Measurements from ENCODE around the gene CLTA.

CLTA gene

GRCh38 chr9:36149197-36149596 lies 41.5 kb upstream of the CLTA start:
- Histone ChIP-seq H2BK120ac (ENCODE audit: low read depth, low read length) (no peak overlapping the region), H3K27me3 (ENCODE audit: insufficient read depth, low read length, poor library complexity) (no peaks in the 10 kb centered on the region), H3K36me3 (ENCODE audit: control insufficient read depth, insufficient read depth, low read length) (no peaks in the 10 kb centered on the region), H3K4me3 (ENCODE audit: low read length) (no peak overlapping the region), H2AK5ac (ENCODE audit: low read length) (no peak overlapping the region), H3K56ac (ENCODE audit: low read length) (no peak overlapping the region), H2BK15ac (replicated peaks; ENCODE audit: low read depth) (no peak overlapping the region), H3K27ac (ENCODE audit: low read depth, low read length) (no peak overlapping the region), H3K4me2 (ENCODE audit: low read length) (no peak overlapping the region), H3K4ac (ENCODE audit: low read depth, low read length) (no peak overlapping the region), H4K5ac (ENCODE audit: low read length) (no peak overlapping the region), H3K18ac (ENCODE audit: low read length) (no peak overlapping the region), H3K9ac (ENCODE audit: low read length) (no peak overlapping the region), H2BK5ac (ENCODE audit: low read length) (no peak overlapping the region), H3K79me1 (ENCODE audit: low read length) (no peaks in the 10 kb centered on the region), H4K8ac (ENCODE audit: low read depth, low read length) (no peak overlapping the region), H3K4me1 (ENCODE audit: control insufficient read depth, low read depth, low read length) (no peaks in the 10 kb centered on the region), H3K79me2 (ENCODE audit: control insufficient read depth, insufficient read depth, low read length) (no peaks in the 10 kb centered on the region), H3K23ac (ENCODE audit: low read length) (no peak overlapping the region)
- no CpG with 5 or more reads among the region's 4 CpGs for WGBS (ENCODE audit: extremely low coverage, insufficient coverage, low lambda C conversion rate)
- no peak for DNase-seq

GRCh38 chr9:36150574-36151315 lies 40.0 kb upstream of the CLTA start:
- Histone ChIP-seq H3K79me1 (ENCODE audit: low read length) (no peaks in the 10 kb centered on the region), H4K5ac (ENCODE audit: low read length) (no peak overlapping the region), H3K4ac (ENCODE audit: low read depth, low read length) (no peak overlapping the region), H3K36me3 (ENCODE audit: control insufficient read depth, insufficient read depth, low read length) (no peaks in the 10 kb centered on the region), H3K4me2 (ENCODE audit: low read length) (no peak overlapping the region), H2AK5ac (ENCODE audit: low read length) (no peak overlapping the region), H3K18ac (ENCODE audit: low read length) (no peak overlapping the region), H2BK120ac (ENCODE audit: low read depth, low read length) (no peak overlapping the region), H3K56ac (ENCODE audit: low read length) (no peak overlapping the region), H3K4me1 (ENCODE audit: control insufficient read depth, low read depth, low read length) (no peaks in the 10 kb centered on the region), H2BK15ac (replicated peaks; ENCODE audit: low read depth) (no peak overlapping the region), H3K27ac (ENCODE audit: low read depth, low read length) (no peak overlapping the region), H3K27me3 (ENCODE audit: insufficient read depth, low read length, poor library complexity) (no peaks in the 10 kb centered on the region), H3K9ac (ENCODE audit: low read length) (no peak overlapping the region), H3K23ac (ENCODE audit: low read length) (no peak overlapping the region), H4K8ac (ENCODE audit: low read depth, low read length) (no peak overlapping the region), H2BK5ac (ENCODE audit: low read length) (no peak overlapping the region), H3K79me2 (ENCODE audit: control insufficient read depth, insufficient read depth, low read length) (no peaks in the 10 kb centered on the region), H3K4me3 (ENCODE audit: low read length) (no peak overlapping the region)
- DNase-seq, result no peak
- WGBS (ENCODE audit: extremely low coverage, insufficient coverage, low lambda C conversion rate), result no CpG with 5 or more reads among the region's 4 CpGs

- no peaks in the 10 kb centered on the region for H3K79me2 ChIP-seq (ENCODE audit: control insufficient read depth, insufficient read depth, low read length)
- H3K56ac ChIP-seq (ENCODE audit: low read length), result peak overlapping the region; percentile 28
- no CpG with 5 or more reads among the region's 14 CpGs for WGBS (ENCODE audit: extremely low coverage, insufficient coverage, low lambda C conversion rate)
- no peaks in the 10 kb centered on the region for H3K36me3 ChIP-seq (ENCODE audit: control insufficient read depth, insufficient read depth, low read length)
- H3K23ac ChIP-seq (ENCODE audit: low read length), result no peak overlapping the region
- no peaks in the 10 kb centered on the region for H3K4me1 ChIP-seq (ENCODE audit: control insufficient read depth, low read depth, low read length)
- peak; percentile 57 for DNase-seq
- H3K27ac ChIP-seq (ENCODE audit: low read depth, low read length), result no peak overlapping the region
- no peak overlapping the region for H2BK5ac ChIP-seq (ENCODE audit: low read length)
- H3K9ac ChIP-seq (ENCODE audit: low read length), result no peak overlapping the region
- no peak overlapping the region for H3K18ac ChIP-seq (ENCODE audit: low read length)
- no peaks in the 10 kb centered on the region for H3K27me3 ChIP-seq (ENCODE audit: insufficient read depth, low read length, poor library complexity)
- H4K5ac ChIP-seq (ENCODE audit: low read length), result no peak overlapping the region
- H3K4ac ChIP-seq (ENCODE audit: low read depth, low read length), result no peak overlapping the region
- no peak overlapping the region for H3K4me3 ChIP-seq (ENCODE audit: low read length)
- H2AK5ac ChIP-seq (ENCODE audit: low read length), result no peak overlapping the region
- no peak overlapping the region for H4K8ac ChIP-seq (ENCODE audit: low read depth, low read length)
- no peak overlapping the region for H2BK15ac ChIP-seq (replicated peaks; ENCODE audit: low read depth)
- H3K4me2 ChIP-seq (ENCODE audit: low read length), result no peak overlapping the region
- H3K79me1 ChIP-seq (ENCODE audit: low read length), result no peaks in the 10 kb centered on the region
- H2BK120ac ChIP-seq (ENCODE audit: low read depth, low read length), result no peak overlapping the region
Observed at GRCh38 chr9:36151316-36152210, 39.2 kb upstream of the CLTA start.

DNA sequence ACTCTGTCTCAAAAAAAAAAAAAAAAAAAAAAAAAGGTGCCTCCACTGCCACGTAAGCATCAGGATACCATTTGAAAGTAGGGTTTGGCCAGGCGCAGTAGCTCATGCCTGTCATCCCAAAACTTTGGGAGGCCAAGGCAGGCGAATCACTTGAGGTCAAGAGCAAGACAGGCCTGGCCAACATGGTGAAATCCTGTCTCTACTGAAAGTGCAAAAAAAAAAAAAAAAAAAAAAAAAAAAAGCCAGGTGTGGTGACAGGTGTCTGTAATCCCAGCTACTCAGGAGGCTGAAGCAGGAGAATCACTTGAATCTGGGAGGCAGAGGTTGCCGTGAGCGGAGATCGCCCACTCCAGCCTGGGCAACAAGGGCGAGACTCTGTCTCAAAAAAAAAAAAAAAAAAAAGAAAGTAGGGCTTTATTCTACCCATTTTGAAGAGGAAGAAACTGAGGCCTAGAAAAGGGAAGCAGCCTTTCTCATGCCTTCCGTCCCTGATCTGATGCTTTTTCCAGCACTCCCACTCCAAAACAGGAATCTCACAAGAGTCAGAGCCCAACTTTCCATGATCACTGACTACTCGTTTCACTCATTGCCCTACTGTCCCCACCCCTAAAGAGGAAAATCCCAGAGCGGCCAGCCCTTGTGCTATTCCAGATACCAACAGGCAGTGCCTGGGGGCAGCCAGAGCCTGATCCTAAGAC lies 37.8 kb upstream of the CLTA start:
- no peaks in the 10 kb centered on the region for H3K4me1 ChIP-seq (ENCODE audit: control insufficient read depth, low read depth, low read length)
- no peaks in the 10 kb centered on the region for H3K27me3 ChIP-seq (ENCODE audit: insufficient read depth, low read length, poor library complexity)
- H2BK5ac ChIP-seq (ENCODE audit: low read length), result no peak overlapping the region
- no peak overlapping the region for H2BK120ac ChIP-seq (ENCODE audit: low read depth, low read length)
- H2AK5ac ChIP-seq (ENCODE audit: low read length), result no peak overlapping the region
- H3K23ac ChIP-seq (ENCODE audit: low read length), result no peak overlapping the region
- H4K8ac ChIP-seq (ENCODE audit: low read depth, low read length), result no peak overlapping the region
- H3K79me2 ChIP-seq (ENCODE audit: control insufficient read depth, insufficient read depth, low read length), result no peaks in the 10 kb centered on the region
- H3K18ac ChIP-seq (ENCODE audit: low read length), result no peak overlapping the region
- no peak overlapping the region for H3K56ac ChIP-seq (ENCODE audit: low read length)
- H3K4me2 ChIP-seq (ENCODE audit: low read length), result no peak overlapping the region
- no peak overlapping the region for H2BK15ac ChIP-seq (replicated peaks; ENCODE audit: low read depth)
- H4K5ac ChIP-seq (ENCODE audit: low read length), result no peak overlapping the region
- no peak overlapping the region for H3K4me3 ChIP-seq (ENCODE audit: low read length)
- WGBS (ENCODE audit: extremely low coverage, insufficient coverage, low lambda C conversion rate), result no CpG with 5 or more reads among the region's 10 CpGs
- no peaks in the 10 kb centered on the region for H3K79me1 ChIP-seq (ENCODE audit: low read length)
- H3K27ac ChIP-seq (ENCODE audit: low read depth, low read length), result no peak overlapping the region
- no peak for DNase-seq
- H3K36me3 ChIP-seq (ENCODE audit: control insufficient read depth, insufficient read depth, low read length), result no peaks in the 10 kb centered on the region
- no peak overlapping the region for H3K9ac ChIP-seq (ENCODE audit: low read length)
- H3K4ac ChIP-seq (ENCODE audit: low read depth, low read length), result no peak overlapping the region

- Histone ChIP-seq H3K23ac (ENCODE audit: low read length) (no peak overlapping the region), H3K9ac (ENCODE audit: low read length) (no peak overlapping the region), H3K4me2 (ENCODE audit: low read length) (no peak overlapping the region), H3K18ac (ENCODE audit: low read length) (no peak overlapping the region), H2BK5ac (ENCODE audit: low read length) (no peak overlapping the region), H3K27ac (ENCODE audit: low read depth, low read length) (no peak overlapping the region), H4K8ac (ENCODE audit: low read depth, low read length) (no peak overlapping the region), H2BK120ac (ENCODE audit: low read depth, low read length) (no peak overlapping the region), H2BK15ac (replicated peaks; ENCODE audit: low read depth) (no peak overlapping the region), H3K4me1 (ENCODE audit: control insufficient read depth, low read depth, low read length) (no peaks in the 10 kb centered on the region), H3K56ac (ENCODE audit: low read length) (no peak overlapping the region), H2AK5ac (ENCODE audit: low read length) (no peak overlapping the region), H3K27me3 (ENCODE audit: insufficient read depth, low read length, poor library complexity) (no peaks in the 10 kb centered on the region), H3K79me1 (ENCODE audit: low read length) (no peaks in the 10 kb centered on the region), H3K36me3 (ENCODE audit: control insufficient read depth, insufficient read depth, low read length) (no peaks in the 10 kb centered on the region), H3K79me2 (ENCODE audit: control insufficient read depth, insufficient read depth, low read length) (no peaks in the 10 kb centered on the region), H4K5ac (ENCODE audit: low read length) (no peak overlapping the region), H3K4ac (ENCODE audit: low read depth, low read length) (no peak overlapping the region), H3K4me3 (ENCODE audit: low read length) (no peak overlapping the region)
- no peak for DNase-seq
- WGBS (ENCODE audit: extremely low coverage, insufficient coverage, low lambda C conversion rate), result no CpG with 5 or more reads among the region's 9 CpGs
Observed at GRCh38 chr9:36153746-36154145, 37.0 kb upstream of the CLTA start.
